Testis (tissue), 2 donors: Measurements from ENCODE around the gene WBP2NL.

ENCODE experiments used
- POLR2A ChIP-seq: fragments of 450-650 bp; IDR thresholded peaks from one replicate; pipeline ENCODE4 v1.6.1; 2017; ENCODE audit warnings: antibody characterized with exemption, mild to moderate bottlenecking, moderate library complexity
- TF ChIP-seq, protein P1 (sequence below), 3 experiments: fragments of 450-650 bp in 2 of 3; fragments of 200-600 bp in 1 of 3; sonication (generic) in 1 of 3; IDR thresholded peaks; one replicate each; pipeline ENCODE4 v1.5.1; 2016 to 2019; ENCODE audit warnings: antibody characterized with exemption in 3 of 3, mild to moderate bottlenecking in 2 of 3, moderate library complexity in 1 of 3

GRCh38 chr22:41968601-41969000 is 30.0 kb upstream of the WBP2NL start:
- TF ChIP-seq, protein P1, sequence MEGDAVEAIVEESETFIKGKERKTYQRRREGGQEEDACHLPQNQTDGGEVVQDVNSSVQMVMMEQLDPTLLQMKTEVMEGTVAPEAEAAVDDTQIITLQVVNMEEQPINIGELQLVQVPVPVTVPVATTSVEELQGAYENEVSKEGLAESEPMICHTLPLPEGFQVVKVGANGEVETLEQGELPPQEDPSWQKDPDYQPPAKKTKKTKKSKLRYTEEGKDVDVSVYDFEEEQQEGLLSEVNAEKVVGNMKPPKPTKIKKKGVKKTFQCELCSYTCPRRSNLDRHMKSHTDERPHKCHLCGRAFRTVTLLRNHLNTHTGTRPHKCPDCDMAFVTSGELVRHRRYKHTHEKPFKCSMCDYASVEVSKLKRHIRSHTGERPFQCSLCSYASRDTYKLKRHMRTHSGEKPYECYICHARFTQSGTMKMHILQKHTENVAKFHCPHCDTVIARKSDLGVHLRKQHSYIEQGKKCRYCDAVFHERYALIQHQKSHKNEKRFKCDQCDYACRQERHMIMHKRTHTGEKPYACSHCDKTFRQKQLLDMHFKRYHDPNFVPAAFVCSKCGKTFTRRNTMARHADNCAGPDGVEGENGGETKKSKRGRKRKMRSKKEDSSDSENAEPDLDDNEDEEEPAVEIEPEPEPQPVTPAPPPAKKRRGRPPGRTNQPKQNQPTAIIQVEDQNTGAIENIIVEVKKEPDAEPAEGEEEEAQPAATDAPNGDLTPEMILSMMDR (IDR thresholded peaks at IDR 0.05) = no peak
- TF ChIP-seq POLR2A = no peak
